DMS114 treated with DMSO at 0.1 percent for 48 hours (cell line): ENCODE results near the gene TRABD2B.

Source experiments
- DNase-seq: peaks from one replicate; lab custom pipeline; 2025; ENCODE audit not compliant: unreplicated experiment; lab: John Stamatoyannopoulos, UW

TRABD2B gene

DNA sequence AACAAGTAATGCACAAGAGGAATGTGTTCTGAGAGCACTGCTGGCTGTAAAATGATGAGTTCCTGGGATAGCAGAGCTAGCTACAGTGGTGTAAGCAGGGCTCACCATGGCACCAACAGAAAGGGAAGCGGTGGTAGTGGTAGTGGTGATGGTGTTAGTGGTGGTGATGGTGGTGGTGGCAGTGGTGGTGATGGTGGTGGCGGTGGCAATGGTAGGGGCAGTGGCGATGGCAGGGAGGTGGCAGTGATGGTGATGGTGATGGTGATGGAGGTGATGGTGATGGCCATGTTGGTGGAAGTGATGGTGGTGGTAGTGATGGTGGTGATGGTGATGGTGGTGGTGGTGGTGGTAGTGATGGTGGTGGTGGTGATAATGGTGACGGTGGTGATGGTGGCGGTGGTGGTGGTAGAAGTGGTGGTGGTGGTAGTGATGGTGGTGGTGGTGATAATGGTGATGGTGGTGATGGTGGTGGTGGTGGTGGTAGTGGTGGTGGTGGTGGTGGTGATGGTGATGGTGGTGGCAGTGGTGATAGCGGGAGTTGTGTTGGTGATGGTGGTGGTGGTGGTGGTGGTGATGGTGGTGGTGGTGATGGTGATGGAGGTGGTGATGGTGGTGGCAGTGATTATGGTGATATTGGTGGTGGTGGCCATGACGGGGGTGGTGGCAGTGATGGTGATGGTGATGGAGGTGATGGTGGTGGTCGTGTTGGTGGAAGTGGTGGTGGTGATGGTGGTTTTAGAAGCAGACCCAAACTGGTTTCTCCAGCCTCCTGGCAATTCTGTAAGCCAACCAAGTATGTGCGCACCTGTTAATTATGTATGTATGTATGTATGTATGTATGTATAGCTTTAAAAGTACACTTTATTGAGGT lies 254.1 kb downstream of the TRABD2B start:
- no peak for DNase-seq

DNA sequence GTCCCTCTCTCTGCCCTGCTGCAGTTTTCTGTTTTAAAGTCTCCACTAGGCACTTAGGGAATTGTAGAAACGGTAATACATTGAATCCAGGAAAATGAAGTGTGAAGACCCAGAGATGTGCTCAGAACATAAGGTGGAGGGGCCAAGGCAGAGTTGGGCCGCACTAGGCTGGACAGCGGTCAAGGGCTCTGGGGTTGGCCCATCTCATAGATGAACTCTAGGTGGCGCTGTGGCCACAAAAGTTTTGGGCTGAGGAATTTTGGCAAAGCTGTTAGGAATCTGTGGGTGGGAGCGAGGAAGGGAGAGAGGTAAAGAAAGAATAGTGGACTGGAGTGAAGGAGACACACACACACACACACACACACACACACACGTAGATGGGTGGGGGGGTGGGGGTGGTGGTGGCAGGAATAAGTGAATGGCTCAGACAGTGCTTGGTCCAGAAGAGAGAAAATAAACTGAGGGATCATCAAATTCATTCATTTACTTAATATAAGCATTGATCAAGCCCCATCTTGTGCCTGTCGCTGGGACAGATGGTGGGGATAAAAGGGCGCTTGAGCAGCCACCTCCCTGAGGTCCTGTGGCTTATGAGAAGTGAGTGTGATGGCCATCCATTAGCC lies 258.5 kb downstream of the TRABD2B start:
- DNase-seq = peak; percentile 7

- DNase-seq = no peak
Observed at GRCh38 chr1:47732489-47732888, 264.7 kb downstream of the TRABD2B start.

DNA sequence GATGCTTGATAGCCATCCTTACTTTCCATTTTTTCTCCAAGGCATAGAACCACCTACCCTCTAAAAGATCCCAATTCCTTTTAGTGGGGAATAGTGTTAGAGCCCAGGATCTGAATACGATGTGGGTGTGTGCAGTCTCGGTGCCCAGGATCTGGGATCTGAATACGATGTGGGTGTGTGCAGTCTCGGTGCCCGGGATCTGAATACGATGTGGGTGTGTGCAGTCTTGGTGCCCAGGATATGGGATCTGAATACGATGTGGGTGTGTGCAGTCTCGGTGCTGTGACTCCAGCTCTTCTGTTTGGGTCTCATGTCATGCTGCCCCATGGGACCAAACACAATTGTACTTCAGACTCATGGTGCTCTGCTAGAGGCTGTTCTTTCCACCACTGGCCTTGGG lies 265.5 kb downstream of the TRABD2B start:
- DNase-seq = no peak

- DNase-seq = no peak
Observed at GRCh38 chr1:47729685-47730084, 267.5 kb downstream of the TRABD2B start.

DNA sequence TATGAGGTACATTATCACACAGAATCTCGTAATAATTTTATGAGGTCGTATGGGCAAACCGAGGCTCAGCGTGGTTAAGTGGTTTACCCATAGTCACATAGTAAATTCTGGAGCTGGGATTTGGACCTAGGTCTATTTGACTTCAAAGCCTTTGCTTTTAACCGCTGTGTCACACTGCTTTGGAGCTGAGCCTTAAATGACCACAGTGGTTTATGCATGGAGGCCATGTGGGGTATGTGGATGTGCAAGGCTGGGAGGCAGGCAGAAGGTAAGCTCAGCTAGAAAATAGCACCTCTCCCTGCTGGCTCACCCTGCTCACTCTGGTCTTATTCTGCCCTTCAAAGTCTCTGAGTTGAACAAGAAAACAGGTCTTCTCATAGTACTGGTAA lies 269.5 kb downstream of the TRABD2B start:
- DNase-seq = no peak

DNA sequence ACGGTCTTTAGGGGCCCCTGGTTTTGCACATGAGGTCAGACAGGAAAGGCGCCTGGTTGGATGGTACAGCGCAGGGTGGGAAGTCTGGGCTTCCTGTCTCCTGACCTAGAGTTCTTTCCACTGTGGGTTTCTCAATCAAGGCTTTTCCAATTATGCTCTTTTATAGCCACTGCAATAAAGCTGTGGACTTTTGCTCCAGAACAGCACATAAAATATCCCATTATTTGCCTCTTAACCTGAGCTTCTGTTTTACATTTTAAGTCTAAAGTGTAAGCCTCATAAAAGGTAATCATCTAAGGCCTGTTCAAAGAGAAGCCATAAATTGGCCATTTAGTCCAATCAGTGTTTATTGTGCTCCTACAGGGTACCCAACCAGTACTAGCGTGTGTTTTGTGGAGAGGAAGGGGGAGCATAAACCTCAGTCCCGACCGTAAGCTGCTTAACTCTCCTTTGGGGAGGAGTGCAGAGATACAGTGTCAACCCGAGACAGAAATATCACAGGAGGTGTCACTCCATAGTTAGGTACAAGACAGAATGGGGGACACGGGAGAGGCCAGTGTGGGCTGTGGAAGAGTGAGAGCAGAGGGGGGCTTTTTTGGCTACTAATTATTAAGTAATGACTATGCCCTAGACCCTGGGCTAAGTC lies 270.0 kb downstream of the TRABD2B start:
- DNase-seq = no peak

- peak; percentile 75 for DNase-seq
Observed at GRCh38 chr1:47725992-47726855, 271.0 kb downstream of the TRABD2B start.

- DNase-seq = no peak
Observed at GRCh38 chr1:47725511-47725991, 271.6 kb downstream of the TRABD2B start.

- no peak for DNase-seq
Observed at GRCh38 chr1:47725000-47725473, 272.1 kb downstream of the TRABD2B start.

DNA sequence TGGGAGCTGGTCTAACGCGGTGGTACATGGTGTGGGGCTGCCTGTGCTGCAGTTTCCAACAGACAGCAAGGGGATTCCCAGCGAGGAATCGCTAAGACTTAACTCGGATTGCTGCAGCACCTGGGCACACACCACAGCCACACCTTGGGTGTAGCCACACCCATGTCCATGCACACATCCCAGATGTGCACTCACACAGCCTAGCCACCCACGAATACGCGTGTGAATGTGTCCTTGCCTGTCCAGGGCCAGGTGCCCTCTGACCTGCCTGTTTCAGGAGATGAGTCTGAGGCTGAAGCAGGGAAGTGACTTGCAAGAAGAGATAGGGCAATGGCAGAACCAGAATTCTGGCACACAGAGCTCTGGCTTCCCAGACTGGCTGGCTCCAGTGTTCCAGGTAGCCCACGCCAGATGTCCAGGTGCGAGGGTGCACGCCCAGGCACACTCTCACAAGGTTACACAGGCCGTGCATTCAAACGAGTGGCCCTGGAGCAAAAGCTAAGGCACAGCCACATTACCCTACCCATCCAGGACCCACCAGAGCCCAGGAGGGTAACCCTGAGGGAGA lies 272.7 kb downstream of the TRABD2B start:
- DNase-seq = no peak

- no peak for DNase-seq
Observed at GRCh38 chr1:47722909-47723580, 274.1 kb downstream of the TRABD2B start.

GRCh38 chr1:47722101-47722500 lies 275.1 kb downstream of the TRABD2B start:
- DNase-seq = no peak

- DNase-seq = no peak
Observed at GRCh38 chr1:47720111-47720510, 277.1 kb downstream of the TRABD2B start.

- no peak for DNase-seq
Observed at GRCh38 chr1:47717341-47717740, 279.8 kb downstream of the TRABD2B start.

DNA sequence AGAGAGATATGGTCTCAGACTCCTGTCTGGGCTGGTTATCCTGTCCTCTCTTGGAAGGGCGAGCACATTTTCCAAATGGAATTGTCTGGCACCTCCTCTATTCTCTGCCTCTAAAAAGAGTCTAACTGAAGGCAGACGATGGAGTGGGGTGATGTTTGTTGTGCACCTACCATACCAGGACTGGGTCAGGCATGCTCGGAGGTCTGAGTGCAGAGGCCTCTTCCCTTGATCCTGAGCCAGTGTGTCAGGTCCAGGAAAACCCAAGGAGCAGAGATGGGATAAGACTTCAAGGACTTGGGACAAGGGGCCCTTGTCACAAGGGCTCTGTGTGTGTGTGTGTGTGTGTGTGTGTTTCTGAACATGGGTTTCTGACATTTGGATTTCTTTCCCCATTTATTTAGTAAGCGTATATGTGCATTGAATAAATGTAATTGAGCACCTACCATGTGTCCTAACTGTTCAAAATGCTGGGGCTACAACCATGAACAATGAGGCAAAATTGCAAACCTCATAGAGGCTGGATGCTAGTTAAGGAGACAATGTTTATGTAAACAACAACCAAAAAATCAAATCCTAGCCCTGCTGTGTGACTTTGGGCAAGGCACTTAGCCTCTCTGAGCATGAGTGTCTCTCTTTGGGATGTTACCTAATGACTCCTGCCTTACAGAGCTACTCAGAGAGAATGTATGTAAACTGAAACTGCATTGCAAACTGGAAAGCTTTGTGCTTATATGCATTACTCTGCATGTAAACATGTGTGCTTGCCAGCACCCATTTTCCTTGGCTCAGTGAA lies 283.0 kb downstream of the TRABD2B start:
- no peak for DNase-seq

- no peak for DNase-seq
Observed at GRCh38 chr1:47713333-47713953, 283.7 kb downstream of the TRABD2B start.

GRCh38 chr1:47712596-47713299 lies 284.4 kb downstream of the TRABD2B start:
- DNase-seq = no peak
